NCI-H2107 treated with DMSO at 0.1 percent for 48 hours (cell line): Measurements from ENCODE around the gene CREB1.

Experiments used
- DNase-seq: peaks from one replicate; lab custom pipeline; 2025; ENCODE audit not compliant: unreplicated experiment; lab: John Stamatoyannopoulos, UW

The CREB1 gene

GRCh38 chr2:207540431-207540830 lies 10.7 kb downstream of the CREB1 start:
- no peak for DNase-seq

DNA sequence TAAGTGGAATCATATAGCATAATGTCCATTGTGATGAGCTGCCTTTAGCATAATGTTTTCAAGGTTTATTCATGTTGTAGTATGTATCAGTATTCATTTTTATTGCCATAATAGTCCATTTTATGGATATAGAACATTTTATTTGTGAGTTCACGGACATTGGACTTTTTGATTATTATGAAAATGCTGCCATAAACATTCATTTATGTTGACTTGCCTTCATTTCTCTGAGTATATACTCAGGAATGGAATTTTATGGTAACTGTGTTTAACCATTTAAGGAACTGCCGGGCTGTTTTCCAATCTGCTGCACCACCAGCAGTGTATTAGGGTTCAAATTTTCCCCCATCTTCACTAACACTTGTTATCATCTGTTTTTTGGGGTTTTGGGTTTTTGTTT lies 12.2 kb downstream of the CREB1 start:
- DNase-seq, result no peak

DNA sequence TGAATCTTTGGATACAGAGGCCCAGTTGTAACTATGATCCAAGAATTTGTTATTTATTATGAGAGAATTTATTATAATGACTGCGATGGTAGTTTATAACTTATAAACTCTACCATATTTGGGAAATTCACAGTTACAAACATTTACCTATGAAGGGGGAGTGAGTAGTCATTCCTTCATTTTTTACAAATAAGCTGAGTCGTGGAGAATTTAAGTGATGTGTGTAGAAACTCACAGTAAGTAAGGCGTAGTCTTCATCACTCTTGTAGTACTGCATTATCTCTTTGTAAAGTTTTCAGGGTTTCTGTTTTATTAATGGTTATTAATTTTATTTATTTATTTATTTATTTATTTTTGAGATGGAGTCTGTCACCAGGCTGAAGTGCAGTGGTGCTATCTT lies 13.5 kb downstream of the CREB1 start:
- no peak for DNase-seq

DNA sequence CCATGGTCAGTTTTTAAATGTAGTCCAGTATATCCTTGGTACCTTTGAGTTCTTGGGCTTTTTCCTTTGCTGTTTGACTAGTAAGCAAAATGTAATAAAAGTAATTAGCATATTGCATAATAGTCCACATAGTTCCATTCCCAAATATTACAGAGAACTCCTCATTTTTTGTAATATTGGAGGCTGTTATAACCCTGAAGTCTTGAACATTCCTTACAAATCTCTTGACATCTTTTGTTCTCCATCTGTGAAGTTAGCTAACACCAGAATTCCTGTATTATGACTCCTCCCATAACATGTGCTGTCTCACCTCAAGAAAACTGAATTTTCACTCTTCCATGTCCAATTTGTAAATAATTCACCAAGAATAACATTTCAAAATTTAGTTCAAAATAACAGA lies 17.1 kb downstream of the CREB1 start:
- DNase-seq, result no peak

GRCh38 chr2:207549145-207549544 lies 19.4 kb downstream of the CREB1 start:
- no peak for DNase-seq

- DNase-seq, result no peak
These were observed 28.3 kb downstream of the CREB1 start for GRCh38 chr2:207558079-207558491.

GRCh38 chr2:207561386-207562080 lies 31.8 kb downstream of the CREB1 start:
- DNase-seq, result no peak

DNA sequence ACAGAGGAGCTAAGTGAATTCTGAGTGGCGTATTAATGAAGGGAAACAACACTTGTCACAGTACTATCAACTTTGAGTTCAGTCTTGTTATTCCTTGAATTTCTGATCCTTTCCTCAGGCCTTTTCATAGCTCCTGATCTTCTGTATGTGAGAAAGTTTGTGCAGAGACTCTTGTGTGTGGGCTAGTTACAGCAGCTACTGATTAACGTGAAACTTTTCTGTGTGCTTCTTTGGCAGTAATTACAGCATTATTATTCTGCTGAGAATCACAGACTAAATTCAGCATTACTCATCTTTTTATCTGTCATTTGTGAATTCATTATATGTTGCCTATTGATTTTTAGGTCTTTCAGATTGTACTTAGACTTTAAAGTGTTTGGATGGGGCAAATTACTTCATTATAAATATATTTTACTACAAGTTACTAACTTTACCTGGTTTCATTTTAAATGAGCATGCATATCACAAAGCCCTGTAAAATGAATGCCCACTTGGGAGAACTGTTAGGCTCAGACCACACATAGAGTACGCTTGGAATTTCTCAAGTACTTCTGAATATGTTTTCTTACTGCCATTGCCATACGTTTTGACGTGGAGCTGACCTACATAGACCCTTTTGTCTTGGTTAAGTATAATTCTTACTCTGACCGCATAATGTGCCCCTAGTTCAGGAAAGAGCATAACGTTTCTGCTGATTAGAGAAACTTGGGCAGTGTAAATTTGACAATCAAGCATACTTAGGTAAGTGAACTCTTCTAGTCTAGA lies 36.2 kb downstream of the CREB1 start:
- no peak for DNase-seq

DNA sequence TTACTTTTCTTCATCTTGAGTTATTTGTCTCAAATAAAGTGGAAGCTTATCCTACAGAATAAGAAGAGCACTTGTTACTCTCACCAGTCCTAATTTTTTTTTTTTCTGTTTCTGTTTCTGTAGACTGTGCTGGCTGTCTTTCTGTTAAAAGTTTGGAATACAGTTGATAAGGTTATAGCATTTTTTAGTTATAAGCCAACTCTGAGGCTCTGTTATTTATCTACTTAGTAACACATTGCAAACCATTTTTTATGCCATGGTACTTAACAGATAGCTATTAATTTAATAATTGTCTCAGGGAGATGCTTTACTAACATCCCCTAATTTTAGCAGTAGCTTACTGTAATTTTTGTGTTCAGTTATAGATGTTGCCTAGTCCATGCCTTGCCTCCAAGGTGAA lies 37.9 kb downstream of the CREB1 start:
- no peak for DNase-seq

DNA sequence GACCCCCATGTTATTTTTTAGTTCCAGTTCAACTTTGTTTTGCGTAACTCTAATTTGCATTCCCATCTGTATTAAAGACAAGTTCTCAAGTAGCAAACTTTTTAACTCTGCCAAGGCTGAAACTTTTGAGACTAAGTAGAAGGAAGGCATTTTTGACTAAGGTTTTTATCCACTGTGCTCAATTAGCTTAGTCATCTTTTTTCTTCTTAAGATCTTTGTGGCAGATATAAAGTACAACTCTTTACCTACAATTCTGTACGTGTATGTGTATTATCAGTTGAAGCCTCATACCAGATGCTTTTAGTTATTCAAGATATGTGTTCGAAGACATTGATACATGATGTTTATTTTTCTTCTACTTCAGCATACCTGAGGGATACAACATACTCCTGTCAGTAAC lies 41.6 kb downstream of the CREB1 start:
- no peak for DNase-seq

- DNase-seq, result no peak
These were observed 55.2 kb downstream of the CREB1 start for GRCh38 chr2:207584952-207585351.

DNA sequence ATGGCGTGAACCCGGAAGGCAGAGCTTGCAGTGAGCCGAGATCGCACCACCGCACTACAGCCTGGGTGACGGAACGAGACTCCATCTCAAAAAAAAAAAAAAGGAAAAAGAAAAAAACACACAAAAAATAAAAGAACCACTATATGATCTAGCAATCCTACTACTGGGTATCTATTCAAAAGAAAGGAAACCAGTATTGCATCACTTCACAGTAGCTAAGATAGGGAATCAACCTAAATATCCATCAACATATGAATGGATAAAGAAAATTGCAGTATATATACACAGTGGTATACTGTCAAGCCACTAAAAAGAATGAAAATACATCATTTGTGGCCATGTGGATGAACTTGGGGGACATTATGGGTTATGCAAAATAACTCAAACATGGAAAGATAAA lies 57.5 kb downstream of the CREB1 start:
- DNase-seq, result no peak

DNA sequence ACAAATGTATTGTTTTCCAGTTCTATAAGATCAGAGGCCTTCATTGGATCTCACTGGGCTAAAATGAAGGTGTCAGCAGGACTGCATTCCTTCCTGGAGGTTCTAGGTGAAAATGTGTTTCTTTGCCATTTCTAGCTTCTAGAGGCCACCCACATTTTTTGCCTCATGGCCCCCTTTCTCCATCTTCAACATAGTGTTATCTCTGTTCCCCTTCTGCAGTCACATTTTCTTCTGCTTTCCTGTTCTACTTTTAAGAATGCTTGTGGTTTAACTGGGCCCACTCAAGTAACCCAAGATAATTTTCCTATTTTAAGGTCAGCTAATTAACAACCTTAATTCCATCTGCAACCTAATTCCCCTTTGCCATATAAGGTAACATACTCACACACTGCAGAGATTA lies 59.4 kb downstream of the CREB1 start:
- DNase-seq, result no peak

DNA sequence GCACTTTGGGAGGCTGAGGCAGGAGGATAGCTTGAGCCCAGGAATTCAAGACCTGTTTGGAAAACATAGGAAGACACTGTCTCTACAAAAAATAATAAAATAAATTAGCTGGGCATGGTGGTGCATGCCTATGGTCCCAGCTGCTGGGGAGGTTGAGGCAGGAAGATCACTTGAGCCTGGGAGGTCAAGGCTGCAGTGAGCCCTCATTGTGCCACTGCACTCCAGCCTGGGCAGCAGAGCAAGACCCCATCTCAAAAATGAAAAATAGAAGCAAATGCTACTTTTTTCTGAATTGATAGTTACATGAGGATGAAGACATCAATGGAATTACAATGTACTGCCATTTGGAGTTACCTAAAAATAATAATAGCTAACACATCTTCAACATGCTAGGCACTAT lies 63.5 kb downstream of the CREB1 start:
- no peak for DNase-seq

GRCh38 chr2:207594264-207594663 lies 64.5 kb downstream of the CREB1 start:
- DNase-seq, result no peak

DNA sequence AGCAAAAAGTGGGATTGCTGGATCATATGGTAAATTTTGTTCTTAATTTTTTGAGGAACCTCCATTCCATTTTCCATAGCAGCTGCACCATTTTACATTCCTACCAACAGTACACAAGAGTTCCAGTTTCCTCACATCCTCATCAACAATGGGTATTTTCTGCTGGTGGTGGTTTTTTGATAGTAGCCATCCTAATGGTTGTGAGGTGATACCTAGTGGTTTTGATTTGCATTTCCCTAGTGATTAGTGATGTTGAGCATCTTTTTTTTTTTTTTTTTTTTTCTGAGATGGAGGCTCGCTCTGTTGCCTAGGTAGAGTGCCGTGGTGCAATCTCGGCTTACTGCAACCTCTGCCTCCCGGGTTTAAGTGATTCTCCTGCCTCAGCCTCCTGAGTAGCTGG lies 65.0 kb downstream of the CREB1 start:
- no peak for DNase-seq

DNA sequence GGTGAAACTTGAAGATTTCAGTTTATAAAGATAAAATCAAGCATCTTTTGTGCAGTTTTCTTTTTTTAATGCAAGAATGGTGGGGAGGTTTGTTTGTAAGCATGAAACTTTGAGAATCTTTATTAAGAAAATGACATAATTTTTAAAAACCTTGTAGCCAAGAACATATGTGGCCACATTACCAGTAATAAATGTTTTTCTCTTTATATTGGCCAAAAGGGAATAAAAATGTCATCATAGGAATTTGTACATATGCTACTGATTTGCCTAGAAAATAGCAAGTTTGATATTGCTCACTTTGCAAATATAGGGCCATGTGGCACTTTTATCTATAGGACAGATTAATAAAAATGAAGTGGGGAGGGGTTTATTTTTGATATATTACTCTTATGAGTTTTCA lies 69.9 kb downstream of the CREB1 start:
- no peak for DNase-seq

- DNase-seq, result no peak
These were observed 70.5 kb downstream of the CREB1 start for GRCh38 chr2:207600231-207600630.

DNA sequence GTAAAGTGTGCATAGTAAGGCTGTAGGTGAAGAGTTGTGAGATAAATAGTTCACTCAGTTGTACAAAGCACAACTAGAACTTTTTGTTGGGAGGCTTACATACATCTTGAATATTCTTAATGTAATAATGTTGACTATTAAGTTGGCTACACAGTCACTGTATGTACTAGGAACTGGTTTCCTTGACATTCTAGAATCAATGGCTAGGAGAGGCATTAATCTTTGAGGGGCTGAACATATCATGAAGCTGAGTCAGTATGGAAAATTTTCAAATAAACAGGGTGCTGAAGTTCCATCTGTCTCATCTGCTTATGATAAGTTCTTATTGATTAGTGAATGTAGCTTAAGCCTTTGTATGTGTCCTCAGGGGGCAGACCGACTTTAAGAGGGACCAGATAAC lies 72.0 kb downstream of the CREB1 start:
- DNase-seq, result no peak

- DNase-seq, result no peak
These were observed 73.7 kb downstream of the CREB1 start for GRCh38 chr2:207603486-207603885.

DNA sequence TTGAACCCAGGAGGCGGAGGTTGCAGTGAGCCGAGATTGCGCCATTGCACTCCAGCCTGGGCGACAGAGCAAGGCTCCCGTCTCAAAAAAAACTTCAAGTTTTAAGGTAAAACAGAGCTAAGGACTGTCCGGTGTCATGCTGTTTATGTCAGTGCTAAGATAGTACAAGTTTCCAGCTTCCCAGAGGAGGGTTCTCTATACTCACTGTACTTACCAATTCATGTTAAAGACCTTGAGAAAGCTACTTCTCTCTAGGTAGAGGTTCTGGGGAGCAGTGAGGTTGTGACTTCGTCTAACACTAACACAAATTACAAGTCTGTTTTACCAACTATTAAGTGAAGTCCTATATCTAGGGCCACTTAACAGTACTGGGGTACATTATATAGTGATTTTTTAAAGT lies 76.6 kb downstream of the CREB1 start:
- no peak for DNase-seq

DNA sequence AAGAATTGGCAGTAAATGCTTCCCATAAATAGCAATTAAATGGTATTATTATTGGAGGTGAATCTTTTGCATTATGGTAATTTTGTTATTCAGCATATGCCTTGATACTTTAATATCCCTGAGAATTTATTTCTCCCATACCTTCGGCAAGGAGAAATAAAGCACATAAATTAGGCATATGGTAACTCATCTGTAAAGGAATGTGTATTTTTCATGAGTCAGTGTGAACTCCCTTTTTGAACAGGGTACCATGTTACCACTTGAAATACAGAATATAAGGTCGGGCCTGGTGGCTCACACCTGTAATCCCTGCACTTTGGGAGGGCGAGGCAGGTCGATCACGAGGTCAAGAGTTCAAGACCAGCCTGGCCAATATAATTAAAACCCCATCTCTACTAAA lies 77.1 kb downstream of the CREB1 start:
- no peak for DNase-seq

GRCh38 chr2:207612714-207613113 lies 83.0 kb downstream of the CREB1 start:
- no peak for DNase-seq
